HEK293 (cell line): ENCODE measurements around the gene CDH12.

Experiments
- KLF9 ChIP-seq: fragments of 450-650 bp; formaldehyde crosslinking; IDR thresholded peaks from 2 replicates; pipeline ENCODE4 v1.5.1; 2016; ENCODE audit warnings: missing biosample characterization, missing genetic modification characterization, low read depth
- REPIN1 ChIP-seq: fragments of 450-650 bp; formaldehyde crosslinking; IDR thresholded peaks from 2 replicates; pipeline ENCODE4 v1.5.1; 2017; ENCODE audit warnings: missing biosample characterization, missing genetic modification characterization, low read depth
- ZNF394 ChIP-seq: fragments of 450-650 bp; formaldehyde crosslinking; IDR thresholded peaks from 2 replicates; pipeline ENCODE4 v1.5.1; 2016; ENCODE audit warnings: missing biosample characterization, missing genetic modification characterization, mild to moderate bottlenecking, moderate library complexity, borderline replicate concordance
- ZNF404 ChIP-seq: fragments of 450-650 bp; formaldehyde crosslinking; IDR thresholded peaks from 2 replicates; pipeline ENCODE4 v1.5.1; 2017; ENCODE audit warnings: missing biosample characterization, missing genetic modification characterization
- ZNF600 ChIP-seq: fragments of 450-650 bp; formaldehyde crosslinking; IDR thresholded peaks from 2 replicates; pipeline ENCODE4 v1.5.1; 2016; ENCODE audit warnings: missing biosample characterization, missing genetic modification characterization
- ZNF660 ChIP-seq: fragments of 450-650 bp; IDR thresholded peaks from 2 replicates; pipeline ENCODE4 v1.5.1; 2018; ENCODE audit warnings: missing biosample characterization, mild to moderate bottlenecking, missing genetic modification characterization
- ZNF785 ChIP-seq: fragments of 450-650 bp; formaldehyde crosslinking; IDR thresholded peaks from 2 replicates; pipeline ENCODE4 v1.5.1; 2016; ENCODE audit warnings: missing biosample characterization, missing genetic modification characterization
- TF ChIP-seq, protein P1 (sequence below): fragments of 450-650 bp; formaldehyde crosslinking; IDR thresholded peaks from 2 replicates; pipeline ENCODE4 v1.5.1; 2016; ENCODE audit warnings: missing biosample characterization, missing genetic modification characterization
- TF ChIP-seq, protein P2 (sequence below): fragments of 450-650 bp; formaldehyde crosslinking; IDR thresholded peaks from 2 replicates; pipeline ENCODE4 v1.5.1; 2016; ENCODE audit warnings: missing biosample characterization, missing genetic modification characterization

DNA sequence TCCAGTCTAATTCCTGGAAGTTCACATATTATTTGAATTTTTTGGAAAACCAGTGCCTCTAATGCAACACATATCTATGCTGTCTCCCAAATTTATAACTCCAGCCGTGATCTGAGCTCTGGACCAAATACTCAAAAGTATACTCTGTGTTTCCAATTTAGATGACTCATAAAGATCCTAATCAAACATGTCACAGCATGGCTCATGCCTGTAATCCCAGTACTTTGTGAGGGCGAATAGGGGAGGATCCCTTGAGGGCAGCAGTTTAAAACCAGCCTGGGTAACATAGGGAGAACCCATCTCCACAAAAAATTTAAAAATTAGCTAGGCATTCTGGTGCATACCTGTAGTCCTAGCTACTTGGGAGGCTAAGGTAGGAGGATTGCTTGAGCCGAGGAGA lies 388.0 kb downstream of the CDH12 start:
- TF ChIP-seq KLF9 (no peak), ZNF660 (tag by site-specific recombination) (no peak), ZNF785 (tag by site-specific recombination) (no peak), ZNF394 (no peak), ZNF600 (tag by site-specific recombination) (no peak), REPIN1 (tag by site-specific recombination) (no peak), ZNF404 (tag by site-specific recombination) (no peak)
- TF ChIP-seq, protein P1, sequence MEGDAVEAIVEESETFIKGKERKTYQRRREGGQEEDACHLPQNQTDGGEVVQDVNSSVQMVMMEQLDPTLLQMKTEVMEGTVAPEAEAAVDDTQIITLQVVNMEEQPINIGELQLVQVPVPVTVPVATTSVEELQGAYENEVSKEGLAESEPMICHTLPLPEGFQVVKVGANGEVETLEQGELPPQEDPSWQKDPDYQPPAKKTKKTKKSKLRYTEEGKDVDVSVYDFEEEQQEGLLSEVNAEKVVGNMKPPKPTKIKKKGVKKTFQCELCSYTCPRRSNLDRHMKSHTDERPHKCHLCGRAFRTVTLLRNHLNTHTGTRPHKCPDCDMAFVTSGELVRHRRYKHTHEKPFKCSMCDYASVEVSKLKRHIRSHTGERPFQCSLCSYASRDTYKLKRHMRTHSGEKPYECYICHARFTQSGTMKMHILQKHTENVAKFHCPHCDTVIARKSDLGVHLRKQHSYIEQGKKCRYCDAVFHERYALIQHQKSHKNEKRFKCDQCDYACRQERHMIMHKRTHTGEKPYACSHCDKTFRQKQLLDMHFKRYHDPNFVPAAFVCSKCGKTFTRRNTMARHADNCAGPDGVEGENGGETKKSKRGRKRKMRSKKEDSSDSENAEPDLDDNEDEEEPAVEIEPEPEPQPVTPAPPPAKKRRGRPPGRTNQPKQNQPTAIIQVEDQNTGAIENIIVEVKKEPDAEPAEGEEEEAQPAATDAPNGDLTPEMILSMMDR (tag by site-specific recombination) = no peak
- TF ChIP-seq, protein P2, sequence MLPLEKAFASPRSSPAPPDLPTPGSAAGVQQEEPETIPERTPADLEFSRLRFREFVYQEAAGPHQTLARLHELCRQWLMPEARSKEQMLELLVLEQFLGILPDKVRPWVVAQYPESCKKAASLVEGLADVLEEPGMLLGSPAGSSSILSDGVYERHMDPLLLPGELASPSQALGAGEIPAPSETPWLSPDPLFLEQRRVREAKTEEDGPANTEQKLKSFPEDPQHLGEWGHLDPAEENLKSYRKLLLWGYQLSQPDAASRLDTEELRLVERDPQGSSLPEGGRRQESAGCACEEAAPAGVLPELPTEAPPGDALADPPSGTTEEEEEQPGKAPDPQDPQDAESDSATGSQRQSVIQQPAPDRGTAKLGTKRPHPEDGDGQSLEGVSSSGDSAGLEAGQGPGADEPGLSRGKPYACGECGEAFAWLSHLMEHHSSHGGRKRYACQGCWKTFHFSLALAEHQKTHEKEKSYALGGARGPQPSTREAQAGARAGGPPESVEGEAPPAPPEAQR = no peak
